CD14-positive monocyte (primary cell): Measurements from ENCODE around the gene NAA16. TPM values are rescaled to one million over a fixed set of nuclear protein-coding genes. Genes with fewer than 3 reads are reported as not detected.

Experiments
- DNase-seq, 3 donors: peaks; one replicate each; pipeline ENCODE4 v3.0.0-alpha.2; 2011 to 2022
- H2AFZ ChIP-seq: 2 replicates; pipeline ENCODE4 v1.6.0; 2012; ENCODE audit warnings: mild to moderate bottlenecking, low read depth, low read length, inconsistent platforms; ENCODE audit not compliant: insufficient read depth, poor library complexity, severe bottlenecking
- H3K27ac ChIP-seq, 2 donors: 1 replicate in 1 of 2; 2 replicates in 1 of 2; pipeline ENCODE4 v1.5.1; 2012 to 2013; ENCODE audit warnings: low read length in 2 of 2, control low read depth in 1 of 2, inconsistent platforms in 1 of 2, low read depth in 1 of 2, mild to moderate bottlenecking in 1 of 2
- H3K27me3 ChIP-seq, 2 donors: one replicate each; pipeline versions ENCODE4 v1.6.0 to v1.6.1; 2011 to 2013; ENCODE audit warnings: low read length in 2 of 2; ENCODE audit not compliant: control insufficient read depth in 2 of 2, insufficient read depth in 2 of 2
- H3K36me3 ChIP-seq, 2 donors: replicated peaks in 1 of 2; 1 replicate in 1 of 2; 2 replicates in 1 of 2; pipeline versions ENCODE4 v1.5.1 to v1.6.1; 2012 to 2013; ENCODE audit warnings: low read length in 2 of 2, control low read depth in 1 of 2, inconsistent platforms in 1 of 2, mild to moderate bottlenecking in 1 of 2; ENCODE audit not compliant: insufficient read depth in 2 of 2, control insufficient read depth in 1 of 2
- H3K4me1 ChIP-seq, 2 donors: 1 replicate in 1 of 2; 2 replicates in 1 of 2; pipeline versions ENCODE4 v1.5.1 to v1.6.1; 2012 to 2013; ENCODE audit warnings: low read length in 2 of 2, control low read depth in 1 of 2, inconsistent platforms in 1 of 2, mild to moderate bottlenecking in 1 of 2, moderate library complexity in 1 of 2; ENCODE audit not compliant: insufficient read depth in 2 of 2, control insufficient read depth in 1 of 2
- H3K4me2 ChIP-seq: replicated peaks from 2 replicates; pipeline ENCODE3; 2012; ENCODE audit warnings: low read length, moderate library complexity, mild to moderate bottlenecking; ENCODE audit not compliant: poor library complexity, severe bottlenecking; ENCODE audit errors: extremely low read depth
- H3K4me3 ChIP-seq, 3 experiments: fragments of 200-600 bp in 1 of 3; sonication (generic) in 1 of 3; replicated peaks in 1 of 3; 1 replicate in 2 of 3; 2 replicates in 1 of 3; pipeline ENCODE4 v1.5.1; 2011 to 2013; ENCODE audit warnings: low read length in 3 of 3, mild to moderate bottlenecking in 3 of 3, control low read depth in 2 of 3, low read depth in 2 of 3, inconsistent platforms in 1 of 3, moderate library complexity in 1 of 3
- H3K79me2 ChIP-seq: 2 replicates; pipeline ENCODE4 v1.6.0; 2012; ENCODE audit warnings: mild to moderate bottlenecking, control low read depth, inconsistent platforms, low read length, moderate library complexity; ENCODE audit not compliant: insufficient read depth
- H3K9ac ChIP-seq: 2 replicates; pipeline ENCODE4 v1.6.0; 2017; ENCODE audit warnings: low read length, mild to moderate bottlenecking; ENCODE audit not compliant: insufficient read depth, poor library complexity, severe bottlenecking
- H3K9me3 ChIP-seq, 2 donors: replicated peaks in 1 of 2; 1 replicate in 1 of 2; 2 replicates in 1 of 2; pipeline versions ENCODE4 v1.5.1 to v1.6.1; 2012 to 2013; ENCODE audit warnings: low read length in 2 of 2, control low read depth in 1 of 2; ENCODE audit not compliant: control insufficient read depth in 1 of 2, insufficient read depth in 1 of 2
- H4K20me1 ChIP-seq: 2 replicates; pipeline ENCODE4 v1.6.0; 2012; ENCODE audit warnings: mild to moderate bottlenecking, low read length, control low read depth, moderate library complexity; ENCODE audit not compliant: insufficient read depth
- H3K27ac Mint-ChIP-seq, 7 donors: one replicate each; pipeline ENCODE4 v1.8.0; 2020; ENCODE audit warnings: mild to moderate bottlenecking in 7 of 7, mixed read lengths in 7 of 7, moderate library complexity in 6 of 7, inconsistent platforms in 2 of 7
- H3K27me3 Mint-ChIP-seq, 3 donors: one replicate each; pipeline ENCODE4 v1.8.0; 2021 to 2022; ENCODE audit warnings: low read depth in 3 of 3, mild to moderate bottlenecking in 3 of 3, mixed read lengths in 3 of 3, moderate library complexity in 3 of 3, inconsistent platforms in 1 of 3
- H3K36me3 Mint-ChIP-seq, 2 donors: one replicate each; pipeline ENCODE4 v1.8.0; 2020; ENCODE audit warnings: mixed read lengths in 2 of 2, inconsistent platforms in 1 of 2, mild to moderate bottlenecking in 1 of 2
- H3K4me1 Mint-ChIP-seq: one replicate; pipeline ENCODE4 v1.8.0; 2020; ENCODE audit warnings: mild to moderate bottlenecking, mixed read lengths
- H3K4me3 Mint-ChIP-seq, 2 donors: one replicate each; pipeline ENCODE4 v1.8.0; 2020; ENCODE audit warnings: mild to moderate bottlenecking in 2 of 2, mixed read lengths in 2 of 2, moderate library complexity in 1 of 2
- H3K9me3 Mint-ChIP-seq, 7 donors: one replicate each; pipeline ENCODE4 v1.8.0; 2020 to 2022; ENCODE audit warnings: mixed read lengths in 7 of 7, mild to moderate bottlenecking in 6 of 7, moderate library complexity in 6 of 7, inconsistent platforms in 2 of 7
- CTCF ChIP-seq: fragments of 200-600 bp; IDR thresholded peaks from one replicate; pipeline ENCODE4 v1.8.0; 2022; ENCODE audit warnings: antibody characterized with exemption, mild to moderate bottlenecking
- WGBS: methylation state at CpG from one replicate; pipeline ENCODE4 v1.1.5; 2013; ENCODE audit warnings: missing lambda C conversion rate; ENCODE audit not compliant: insufficient coverage; 5-methylcytosine and 5-hydroxymethylcytosine counted together
- intact Hi-C, 2 donors: fragments of 100-400 bp; cut with micrococcal nuclease; formaldehyde crosslinking; loops; one replicate each; pipeline versions ENCODE4 v1.15.0 to v1.15.1; 2023
- polyA plus RNA-seq, 3 donors: library from polyadenylated mRNA; depleted of rRNA in 1 of 3; unstranded in 2 of 3; stranded (reverse) in 1 of 3; fragments of 300-500 nt in 2 of 3; fragments of >200 nt in 1 of 3; fragmentation: Illumina TruSeq in 2 of 3; gene quantifications; 1 replicate in 2 of 3; 2 replicates in 1 of 3; pipeline ENCODE4 v1.2.3, GENCODE V29; 2012 to 2021

Gene NAA16
- polyA plus RNA-seq, 3 donors: 3.8 to 20.6 (median 5.9) TPM

GRCh38 chr13:41405367-41405766 lies 94.3 kb downstream of the NAA16 start:
- no peaks in the 10 kb centered on the region for H3K79me2 ChIP-seq
- no peak overlapping the region for H2AFZ ChIP-seq
- no peaks in the 10 kb centered on the region for H3K9me3 ChIP-seq
- no peak overlapping the region for H3K27ac ChIP-seq
- Mint-ChIP-seq H3K27me3 (no peaks in the 10 kb centered on the region), H3K4me1 (no peaks in the 10 kb centered on the region), H3K27ac (no peak overlapping the region), H3K36me3 (no peaks in the 10 kb centered on the region), H3K9me3 (no peaks in the 10 kb centered on the region), H3K4me3 (no peak overlapping the region)
- no peak overlapping the region for H3K4me2 ChIP-seq
- no peaks in the 10 kb centered on the region for H4K20me1 ChIP-seq
- H3K36me3 ChIP-seq: no peaks in the 10 kb centered on the region
- intact Hi-C loops: no loop called here
- no peak for TF ChIP-seq CTCF
- H3K4me1 ChIP-seq: no peaks in the 10 kb centered on the region
- H3K4me3 ChIP-seq: no peak overlapping the region
- no peak overlapping the region for H3K9ac ChIP-seq
- no peaks in the 10 kb centered on the region for H3K27me3 ChIP-seq
- 67% methylated on average over 1 of the region's 2 CpGs for WGBS
- DNase-seq: no peak

GRCh38 chr13:41407380-41407779 lies 96.3 kb downstream of the NAA16 start:
- no peaks in the 10 kb centered on the region for H3K9me3 Mint-ChIP-seq
- H3K4me1 Mint-ChIP-seq: no peaks in the 10 kb centered on the region
- H4K20me1 ChIP-seq: no peaks in the 10 kb centered on the region
- no peak overlapping the region for H3K4me3 ChIP-seq
- H3K9ac ChIP-seq: no peak overlapping the region
- H3K27me3 ChIP-seq: no peaks in the 10 kb centered on the region
- H3K79me2 ChIP-seq: no peaks in the 10 kb centered on the region
- no peak for DNase-seq
- intact Hi-C loops: no loop called here
- H3K9me3 ChIP-seq: no peaks in the 10 kb centered on the region
- H3K27me3 Mint-ChIP-seq: no peaks in the 10 kb centered on the region
- H2AFZ ChIP-seq: no peak overlapping the region
- no peak overlapping the region for H3K27ac ChIP-seq
- no peak overlapping the region for H3K4me3 Mint-ChIP-seq
- no peak for TF ChIP-seq CTCF
- no peak overlapping the region for H3K4me2 ChIP-seq
- no peaks in the 10 kb centered on the region for H3K4me1 ChIP-seq
- H3K27ac Mint-ChIP-seq: no peak overlapping the region
- no peaks in the 10 kb centered on the region for H3K36me3 Mint-ChIP-seq
- no CpG with 5 or more reads among the region's 3 CpGs for WGBS
- H3K36me3 ChIP-seq: no peaks in the 10 kb centered on the region
